CD4-positive, alpha-beta T cell treated with Interleukin-4 for 1 hour (primary cell): ENCODE results near the gene SLC22A15.
"Not testable (repeated sequence)": the region's sequence is repeated elsewhere in the genome, so short reads cannot be mapped to it uniquely, and the experiment has no call there.

Experiments used
- DNase-seq, 2 donors: peaks; one replicate each; pipeline ENCODE4 v3.0.0-alpha.2; 2020 to 2022

Gene SLC22A15

DNA sequence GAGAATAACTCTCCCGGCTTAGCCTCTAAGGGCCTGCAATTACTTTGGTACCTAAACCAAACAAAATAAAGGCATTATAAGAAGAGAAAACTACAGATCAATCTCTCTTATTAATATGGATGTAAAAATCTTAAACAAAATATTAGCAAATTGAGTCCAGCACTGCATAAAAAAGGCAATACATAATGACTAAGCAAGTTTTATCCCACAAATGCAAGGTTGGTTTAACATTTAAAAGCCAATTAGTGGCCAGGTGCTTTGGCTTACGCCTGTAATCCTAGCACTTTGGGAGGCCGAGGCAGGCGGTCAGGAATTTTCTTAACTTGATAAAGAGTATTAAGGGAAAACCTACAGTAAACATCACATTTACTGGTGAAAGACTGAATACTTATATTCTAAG lies 67.8 kb downstream of the SLC22A15 start:
- DNase-seq, result no peak

DNA sequence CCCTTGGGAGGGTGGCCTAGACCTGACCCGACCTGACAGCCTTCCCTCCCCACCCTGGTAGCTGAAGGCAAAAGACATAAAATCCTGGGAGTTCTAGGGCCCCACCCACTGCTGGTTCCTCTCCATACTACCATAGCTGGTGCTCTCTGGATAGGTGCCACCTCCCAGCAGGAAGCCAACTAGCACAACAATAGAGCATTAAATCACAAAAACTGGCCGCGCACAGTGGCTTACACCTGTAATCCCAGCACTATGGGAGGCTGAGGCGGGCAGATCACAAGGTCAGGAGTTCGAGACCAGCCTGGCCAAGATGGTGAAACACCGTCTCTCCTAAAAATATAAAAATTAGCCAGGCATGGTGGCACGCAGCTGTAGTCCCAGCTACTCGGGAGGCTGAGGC lies 70.6 kb downstream of the SLC22A15 start:
- DNase-seq, result not testable (repeated sequence)

DNA sequence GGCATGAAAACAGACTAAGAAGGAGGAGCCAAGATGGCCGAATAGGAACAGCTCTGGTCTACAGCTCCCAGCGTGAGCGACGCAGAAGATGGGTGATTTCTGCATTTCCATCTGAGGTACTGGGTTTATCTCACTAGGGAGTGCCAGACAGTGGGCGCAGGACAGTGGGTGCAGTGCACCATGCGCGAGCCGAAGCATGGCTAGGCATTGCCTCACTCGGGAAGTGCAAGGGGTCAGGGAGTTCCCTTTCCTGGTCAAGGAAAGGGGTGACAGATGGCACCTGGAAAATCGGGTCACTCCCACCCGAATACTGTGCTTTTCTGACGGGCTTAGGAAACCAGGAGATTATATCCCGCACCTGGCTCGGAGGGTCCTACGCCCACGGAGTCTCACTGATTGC lies 75.6 kb downstream of the SLC22A15 start:
- DNase-seq, result not testable (repeated sequence)

DNA sequence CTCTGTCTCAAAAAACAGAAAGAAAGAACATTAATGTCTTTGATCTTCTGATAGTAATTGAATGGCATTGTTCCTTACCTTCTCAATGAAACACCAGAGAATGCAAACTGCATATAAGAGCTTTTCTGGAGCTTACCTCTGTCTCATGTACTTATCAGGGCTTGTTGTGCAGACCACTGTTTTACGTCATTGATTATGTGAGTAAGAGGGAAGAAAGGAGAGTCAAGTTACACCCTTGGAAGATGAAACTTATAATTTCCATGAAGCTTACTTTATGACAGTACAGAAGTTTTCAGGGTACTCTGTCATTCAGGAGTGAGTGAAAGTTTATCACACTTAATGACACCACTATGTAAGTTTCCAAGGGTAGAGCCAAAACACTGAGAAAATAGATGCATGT lies 85.9 kb downstream of the SLC22A15 start:
- no peak for DNase-seq

GRCh38 chr1:116064616-116065015 lies 88.3 kb downstream of the SLC22A15 start:
- no peak for DNase-seq

GRCh38 chr1:116066868-116067565 lies 90.7 kb downstream of the SLC22A15 start:
- DNase-seq, result no peak

GRCh38 chr1:116067566-116067890 lies 91.2 kb downstream of the SLC22A15 start:
- DNase-seq, result no peak

DNA sequence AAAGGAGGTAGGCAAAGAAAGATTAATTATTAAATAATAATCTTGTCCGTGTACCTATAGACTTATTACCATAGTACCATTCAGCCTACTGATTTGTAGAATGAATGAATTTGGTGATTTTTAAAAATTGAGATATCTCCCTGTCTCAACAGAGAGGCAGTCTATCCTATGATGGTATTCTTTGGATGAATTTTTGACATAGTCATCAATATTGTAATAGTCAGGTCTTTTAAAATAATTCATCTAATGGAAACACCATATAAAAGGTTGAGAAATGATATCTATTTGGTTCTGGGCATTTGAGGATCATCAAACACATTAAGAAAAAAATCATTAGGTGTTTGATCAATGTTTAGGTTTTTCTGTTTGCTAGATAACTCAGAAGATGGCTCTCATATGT lies 99.3 kb downstream of the SLC22A15 start:
- no peak for DNase-seq

DNA sequence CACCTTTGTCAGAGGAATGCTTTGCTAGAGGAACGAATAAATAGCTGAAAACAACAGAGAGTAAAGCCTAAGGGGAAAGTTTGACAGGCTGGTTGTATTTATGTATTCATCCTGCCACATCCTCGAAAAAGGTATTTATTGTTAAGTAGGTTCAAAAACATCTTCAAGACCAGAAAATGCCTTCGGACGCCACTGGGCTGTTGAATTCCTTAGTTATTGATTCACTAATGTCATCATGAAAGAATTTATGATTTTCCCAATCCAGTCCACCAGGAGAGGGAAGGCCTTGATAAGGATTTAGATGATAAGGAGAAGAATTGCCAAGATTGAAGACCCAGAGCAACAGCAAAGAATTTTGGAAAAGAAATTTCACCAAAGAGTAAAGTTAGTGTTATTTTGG lies 99.7 kb downstream of the SLC22A15 start:
- no peak for DNase-seq

DNA sequence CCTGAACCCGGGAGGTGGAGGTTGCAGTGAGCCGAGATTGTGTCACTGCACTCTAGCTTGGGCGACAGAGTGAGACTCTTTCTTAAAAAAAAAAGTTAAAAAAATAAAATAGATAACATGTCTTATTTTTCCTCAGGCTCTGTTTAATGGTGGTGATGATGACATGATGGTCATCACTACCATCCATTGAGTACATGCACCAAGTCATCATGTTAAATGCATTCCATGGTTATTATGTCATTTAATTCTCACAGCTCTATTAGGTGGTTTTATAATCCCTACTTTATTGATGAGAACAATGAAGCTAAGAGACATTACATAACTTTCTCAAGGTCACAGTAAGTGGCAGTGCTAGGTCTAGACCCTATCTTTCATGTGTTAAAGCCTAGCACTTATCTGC lies 100.5 kb downstream of the SLC22A15 start:
- DNase-seq, result no peak

GRCh38 chr1:116078699-116079223 lies 102.4 kb downstream of the SLC22A15 start:
- no peak for DNase-seq

- DNase-seq, result no peak
Observed at GRCh38 chr1:116087628-116088027, 111.3 kb downstream of the SLC22A15 start.

- no peak for DNase-seq
Observed at GRCh38 chr1:116089870-116090269, 113.6 kb downstream of the SLC22A15 start.

DNA sequence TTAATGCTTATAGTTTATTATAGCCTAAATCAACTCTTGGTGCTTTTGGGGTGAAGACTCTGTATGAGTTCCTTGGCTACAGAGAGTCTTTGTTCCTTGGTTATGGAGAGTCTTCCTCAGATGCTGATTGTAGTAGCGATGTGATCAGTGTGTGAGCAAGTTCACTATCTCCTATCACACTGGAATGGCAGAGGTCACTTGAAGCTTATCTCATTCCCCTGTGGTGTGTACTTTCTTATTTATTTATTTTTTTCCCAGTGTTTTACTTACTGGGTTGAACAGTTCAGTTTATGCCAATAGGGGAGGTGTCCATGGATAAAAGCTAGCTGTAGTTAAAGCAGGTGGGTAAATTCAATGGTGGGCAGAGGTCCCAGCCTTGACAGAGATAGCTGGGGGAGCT lies 114.8 kb downstream of the SLC22A15 start:
- no peak for DNase-seq

- DNase-seq, result no peak
Observed at GRCh38 chr1:116092752-116093489, 116.6 kb downstream of the SLC22A15 start.

DNA sequence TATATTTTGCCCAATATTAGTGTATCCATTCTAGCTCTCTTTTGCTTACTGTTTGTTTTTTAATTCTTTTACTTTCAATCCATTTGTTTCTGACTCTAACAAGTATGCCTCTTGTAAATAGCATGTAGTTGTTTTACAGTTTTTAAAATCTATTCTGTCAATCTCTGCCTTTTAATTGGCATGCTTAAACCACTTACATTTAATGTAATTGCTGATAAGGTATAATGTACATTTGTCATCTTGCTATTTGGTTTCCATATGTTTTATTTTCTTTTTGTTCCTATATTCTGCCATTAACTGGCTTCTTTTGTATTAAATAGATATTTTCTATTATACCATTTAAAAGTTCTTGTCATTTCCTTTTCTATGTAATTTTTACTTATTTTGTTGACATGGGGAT lies 118.7 kb downstream of the SLC22A15 start:
- no peak for DNase-seq

- DNase-seq, result no peak
Observed at GRCh38 chr1:116096013-116096618, 119.8 kb downstream of the SLC22A15 start.

DNA sequence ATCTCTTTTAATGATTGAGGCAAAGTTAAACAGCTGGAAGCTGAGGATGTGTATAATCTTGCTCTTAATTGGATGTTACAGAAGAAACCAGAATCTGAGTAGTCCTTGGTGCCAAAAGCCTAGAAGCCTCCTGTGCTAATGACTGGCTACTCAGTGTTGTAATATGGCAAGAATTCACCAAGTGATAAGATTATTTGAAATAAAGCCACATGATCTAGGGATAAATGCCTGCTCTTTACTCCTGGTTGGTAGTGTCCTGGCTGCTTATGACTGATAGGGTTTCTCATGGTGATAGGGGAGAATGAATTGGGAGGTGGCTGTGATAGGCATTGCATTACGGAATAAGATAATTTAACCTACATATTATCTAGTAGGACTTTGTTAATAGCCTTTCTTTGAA lies 121.3 kb downstream of the SLC22A15 start:
- no peak for DNase-seq

DNA sequence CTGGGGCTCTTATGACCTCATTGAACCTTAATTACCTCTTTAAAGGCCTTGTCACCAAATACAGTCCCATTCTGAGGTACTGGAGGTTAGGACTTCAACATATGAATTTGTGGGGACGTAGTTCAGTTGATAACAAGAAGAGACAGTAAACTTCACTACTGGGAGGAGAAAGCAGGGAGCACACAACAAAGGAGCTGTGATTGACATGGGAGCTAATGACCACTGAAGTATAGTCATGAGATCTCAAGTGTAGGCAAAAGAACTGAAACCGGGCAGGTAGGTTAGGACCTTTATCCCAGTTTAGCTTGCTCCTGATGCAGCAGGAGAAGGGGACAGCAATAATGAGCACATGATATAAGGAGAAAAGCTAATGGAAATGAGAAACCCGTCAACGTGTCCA lies 123.1 kb downstream of the SLC22A15 start:
- DNase-seq, result no peak

GRCh38 chr1:116099919-116100318 lies 123.6 kb downstream of the SLC22A15 start:
- no peak for DNase-seq

GRCh38 chr1:116104667-116105066 lies 128.4 kb downstream of the SLC22A15 start:
- no peak for DNase-seq

DNA sequence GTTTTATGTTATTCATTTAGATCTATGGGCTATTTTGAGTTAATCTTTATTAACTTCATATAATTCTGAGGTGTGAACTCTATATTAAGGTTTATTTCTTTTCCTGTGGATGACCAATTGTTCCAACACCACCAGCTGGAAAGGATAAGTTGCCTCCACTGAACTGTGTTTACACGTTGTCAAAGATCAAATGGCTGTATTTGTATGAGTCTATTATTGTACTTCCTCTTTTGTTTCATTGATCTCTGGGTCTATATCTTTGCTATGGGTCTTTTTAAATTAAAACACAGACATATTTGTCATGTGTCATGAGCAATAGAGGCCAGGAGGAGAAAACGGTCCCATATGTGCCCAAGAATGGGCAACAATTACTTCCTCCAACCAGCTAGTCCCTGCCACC lies 129.7 kb downstream of the SLC22A15 start:
- no peak for DNase-seq

- no peak for DNase-seq
Observed at GRCh38 chr1:116106646-116107045, 130.3 kb downstream of the SLC22A15 start.

DNA sequence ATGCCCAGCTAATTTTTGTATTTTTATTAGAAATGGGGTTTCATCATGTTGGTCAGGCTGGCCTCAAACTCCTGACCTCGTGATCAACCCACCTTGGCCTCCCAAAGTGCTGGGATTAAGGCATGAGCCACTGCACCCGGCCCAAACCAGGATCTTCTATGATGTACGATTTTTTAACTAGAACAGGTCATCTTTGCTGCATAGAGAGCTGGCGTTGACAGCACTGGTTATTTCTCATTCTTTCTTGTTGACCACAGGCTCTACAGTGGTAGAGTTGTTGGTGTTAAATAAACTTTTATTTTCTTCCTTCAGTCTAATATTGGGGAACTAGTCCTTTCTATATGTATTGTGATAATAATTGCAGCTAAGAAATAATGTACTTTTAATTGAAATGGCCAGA lies 131.1 kb downstream of the SLC22A15 start:
- DNase-seq, result no peak
